Fibroblast of villous mesenchyme (primary cell): ENCODE measurements around the gene TSPAN5. TPM values are rescaled to one million over a fixed set of nuclear protein-coding genes. Genes with fewer than 3 reads are reported as not detected.
"Not testable (repeated sequence)": the region's sequence is repeated elsewhere in the genome, so short reads cannot be mapped to it uniquely, and the experiment has no call there.

ENCODE experiments used
- DNase-seq: peaks from one replicate; pipeline ENCODE4 v3.0.0-alpha.2; 2010; ENCODE audit warnings: low read depth
- H3K4me3 ChIP-seq: 2 replicates; pipeline ENCODE4 v1.5.1; 2011; ENCODE audit warnings: low read depth, mild to moderate bottlenecking, low read length
- total RNA-seq: library from RNA; depleted of rRNA; stranded (reverse); fragments of >200 nt; gene quantifications from 2 replicates; pipeline ENCODE4 v1.2.3, GENCODE V29; 2012
- TF ChIP-seq, protein P1 (sequence below): IDR thresholded peaks from 2 replicates; pipeline ENCODE4 v1.5.1; 2012; ENCODE audit warnings: low read depth, mild to moderate bottlenecking, low read length; ENCODE audit not compliant: insufficient read depth

Gene TSPAN5
- total RNA-seq, 1 donor, result 50.5 TPM

DNA sequence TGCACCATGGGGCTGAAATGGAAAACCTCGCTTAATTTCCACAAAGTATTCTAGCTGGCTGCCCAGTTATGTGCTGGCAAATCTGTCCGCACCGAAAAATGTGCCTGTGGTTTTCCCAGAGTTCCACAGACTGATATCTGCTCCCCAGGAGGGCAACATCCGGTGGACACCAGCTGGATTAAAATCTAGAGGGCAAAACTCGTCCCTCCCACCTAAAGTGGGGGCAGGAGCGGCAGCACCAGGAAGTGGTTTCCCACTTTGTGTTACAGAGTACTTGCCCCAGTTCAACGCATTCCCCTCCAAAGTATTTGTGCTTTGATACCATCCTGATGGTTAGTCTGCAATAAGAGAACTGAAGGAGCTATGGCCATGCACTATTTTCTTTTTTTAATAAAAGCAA, 187.6 kb downstream of the TSPAN5 start:
- TF ChIP-seq, protein P1, sequence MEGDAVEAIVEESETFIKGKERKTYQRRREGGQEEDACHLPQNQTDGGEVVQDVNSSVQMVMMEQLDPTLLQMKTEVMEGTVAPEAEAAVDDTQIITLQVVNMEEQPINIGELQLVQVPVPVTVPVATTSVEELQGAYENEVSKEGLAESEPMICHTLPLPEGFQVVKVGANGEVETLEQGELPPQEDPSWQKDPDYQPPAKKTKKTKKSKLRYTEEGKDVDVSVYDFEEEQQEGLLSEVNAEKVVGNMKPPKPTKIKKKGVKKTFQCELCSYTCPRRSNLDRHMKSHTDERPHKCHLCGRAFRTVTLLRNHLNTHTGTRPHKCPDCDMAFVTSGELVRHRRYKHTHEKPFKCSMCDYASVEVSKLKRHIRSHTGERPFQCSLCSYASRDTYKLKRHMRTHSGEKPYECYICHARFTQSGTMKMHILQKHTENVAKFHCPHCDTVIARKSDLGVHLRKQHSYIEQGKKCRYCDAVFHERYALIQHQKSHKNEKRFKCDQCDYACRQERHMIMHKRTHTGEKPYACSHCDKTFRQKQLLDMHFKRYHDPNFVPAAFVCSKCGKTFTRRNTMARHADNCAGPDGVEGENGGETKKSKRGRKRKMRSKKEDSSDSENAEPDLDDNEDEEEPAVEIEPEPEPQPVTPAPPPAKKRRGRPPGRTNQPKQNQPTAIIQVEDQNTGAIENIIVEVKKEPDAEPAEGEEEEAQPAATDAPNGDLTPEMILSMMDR, result no peak
- no peak for DNase-seq
- no peak overlapping the region for H3K4me3 ChIP-seq

DNA sequence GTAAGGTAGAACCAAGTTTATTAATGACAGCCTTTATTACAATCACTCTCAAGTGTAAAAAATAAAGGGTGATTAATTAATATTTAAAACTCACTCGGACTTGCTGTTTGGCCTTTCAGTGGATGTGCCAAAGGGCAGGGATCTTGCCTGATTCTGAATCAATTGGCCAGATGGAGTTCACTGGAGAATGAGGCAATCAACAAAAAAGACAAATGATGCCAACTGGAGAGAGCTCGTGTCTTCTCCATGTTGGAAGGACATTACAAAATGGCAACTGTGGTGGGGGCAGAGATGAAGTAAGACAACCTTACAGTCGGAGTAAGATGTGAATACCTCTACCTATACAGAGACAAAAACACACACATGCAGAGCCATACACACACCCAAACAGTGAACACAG, 188.0 kb downstream of the TSPAN5 start:
- H3K4me3 ChIP-seq, result no peak overlapping the region
- no peak for DNase-seq

DNA sequence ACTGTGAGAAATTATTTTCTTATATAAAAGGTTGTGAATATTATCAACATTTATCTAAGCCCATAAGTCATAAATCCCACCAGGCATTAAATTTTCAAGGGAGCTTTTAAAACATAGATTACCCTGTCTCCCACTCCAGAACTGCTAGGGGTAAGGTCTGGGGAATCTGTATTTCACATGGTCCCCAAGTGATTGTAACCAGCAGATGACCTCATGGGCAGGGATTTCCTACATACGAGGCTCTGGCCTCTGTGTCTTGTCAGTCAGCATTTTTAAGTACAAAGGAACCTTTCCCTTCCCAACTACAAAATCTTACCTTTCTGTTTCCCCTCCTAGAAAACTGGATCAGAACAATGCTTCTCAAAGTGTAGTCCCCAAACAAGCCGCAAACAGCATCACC, 188.6 kb downstream of the TSPAN5 start:
- H3K4me3 ChIP-seq, result no peak overlapping the region
- TF ChIP-seq, protein P1, result no peak
- peak; percentile 34 for DNase-seq

More for the DNA sequence above, 188.0 kb downstream of the TSPAN5 start:
- TF ChIP-seq, protein P1, result no peak

DNA sequence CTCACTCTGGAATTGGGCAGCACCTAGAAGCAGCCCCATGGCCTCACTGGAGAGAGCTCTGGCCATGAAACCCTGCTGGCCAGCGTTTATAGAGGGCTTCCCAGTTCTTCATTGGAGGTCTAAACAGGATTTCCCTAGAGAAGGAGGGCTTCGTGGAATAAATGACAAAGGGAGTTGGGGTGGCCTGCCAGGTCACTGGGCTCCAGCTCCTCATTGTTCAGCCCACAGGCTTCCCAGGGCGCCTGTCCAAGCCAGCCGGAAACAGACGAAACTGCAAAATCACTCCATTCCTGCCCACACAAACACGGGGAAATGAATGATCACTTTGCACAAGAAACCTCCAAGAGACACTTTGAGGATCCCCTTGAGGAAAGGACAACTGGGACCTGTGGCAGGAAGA, 189.7 kb downstream of the TSPAN5 start:
- H3K4me3 ChIP-seq, result no peak overlapping the region
- no peak for DNase-seq
- TF ChIP-seq, protein P1, result no peak

DNA sequence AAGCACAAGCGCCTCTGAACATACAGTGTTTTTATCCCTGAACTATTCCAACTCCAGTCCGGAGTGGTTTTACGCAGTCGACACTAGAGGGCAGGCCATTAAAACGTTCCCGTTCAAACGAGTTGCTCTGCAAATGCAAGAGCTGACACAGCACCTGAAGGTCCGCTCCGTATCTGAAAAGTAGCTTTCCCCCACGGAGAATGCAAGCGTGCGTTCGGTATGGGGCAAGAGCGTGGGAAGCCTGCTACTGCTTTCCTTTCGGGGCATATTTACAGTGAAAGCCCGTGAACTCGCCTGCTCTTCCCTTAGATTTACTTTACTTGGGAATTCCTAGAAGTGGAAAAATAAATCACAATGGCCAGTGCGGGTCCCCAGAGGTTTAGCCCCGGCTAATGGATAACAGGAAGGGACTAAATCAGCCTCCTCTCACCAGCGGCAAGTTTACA, 190.8 kb downstream of the TSPAN5 start:
- H3K4me3 ChIP-seq, result peak overlapping the region; percentile 55
- TF ChIP-seq, protein P1, result peak; percentile 85
- DNase-seq, result peak; percentile 95

DNA sequence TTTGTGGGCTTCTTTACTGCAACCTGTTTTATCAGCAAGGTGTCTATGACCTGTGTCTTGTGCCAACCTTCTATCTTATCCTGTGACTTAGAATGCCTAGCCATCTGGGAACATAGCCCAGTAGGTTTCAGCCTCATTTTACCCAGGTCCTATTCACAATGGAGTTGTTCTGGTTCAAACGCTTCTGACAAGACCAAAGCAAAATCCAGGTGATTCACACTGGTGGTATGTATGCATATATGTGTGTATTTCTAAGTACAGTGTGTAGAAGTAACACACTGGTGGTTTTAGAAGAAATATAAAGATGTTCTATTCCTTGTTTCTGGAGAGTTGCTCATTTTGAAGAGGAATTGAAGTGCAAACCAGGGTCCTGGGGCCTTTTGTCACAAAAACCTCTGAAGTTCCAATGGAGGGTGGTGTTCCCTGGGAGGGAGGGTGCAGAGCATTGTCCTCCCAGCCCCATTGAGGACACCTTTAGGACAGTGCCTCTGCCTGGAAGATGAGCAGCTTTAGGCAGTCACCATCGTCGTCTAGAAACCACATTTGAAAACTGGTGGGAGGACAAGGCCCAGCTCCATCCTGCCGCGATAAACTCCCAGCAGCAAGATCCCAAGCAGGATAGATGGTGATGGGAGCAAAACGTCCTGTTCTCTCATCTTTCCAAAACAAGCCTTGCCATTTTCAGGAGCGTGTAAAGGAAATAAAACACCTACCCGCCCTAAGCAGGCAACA, 191.4 kb downstream of the TSPAN5 start:
- TF ChIP-seq, protein P1, result no peak
- DNase-seq, result no peak

DNA sequence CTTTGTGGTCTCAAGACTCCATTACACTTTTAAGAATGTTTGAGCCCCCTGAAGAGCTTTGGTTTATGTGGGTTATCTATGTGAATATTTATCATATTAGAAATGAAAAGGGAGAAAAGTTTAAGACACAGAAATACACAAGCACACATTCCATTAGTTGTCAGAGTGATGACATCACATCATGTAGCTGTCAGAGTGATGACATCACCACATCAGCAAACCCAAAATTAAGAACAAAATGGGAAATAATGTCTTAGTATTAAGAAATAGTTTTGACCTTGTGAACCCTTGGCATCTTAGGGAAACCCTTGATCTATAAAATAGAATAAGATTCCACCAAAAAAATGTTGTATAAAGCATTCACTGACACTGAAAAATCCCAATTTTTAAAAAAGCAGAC, 195.9 kb downstream of the TSPAN5 start:
- TF ChIP-seq, protein P1, result no peak
- no peak overlapping the region for H3K4me3 ChIP-seq
- DNase-seq, result no peak

More for the DNA sequence above, 191.4 kb downstream of the TSPAN5 start:
- H3K4me3 ChIP-seq, result no peak overlapping the region

DNA sequence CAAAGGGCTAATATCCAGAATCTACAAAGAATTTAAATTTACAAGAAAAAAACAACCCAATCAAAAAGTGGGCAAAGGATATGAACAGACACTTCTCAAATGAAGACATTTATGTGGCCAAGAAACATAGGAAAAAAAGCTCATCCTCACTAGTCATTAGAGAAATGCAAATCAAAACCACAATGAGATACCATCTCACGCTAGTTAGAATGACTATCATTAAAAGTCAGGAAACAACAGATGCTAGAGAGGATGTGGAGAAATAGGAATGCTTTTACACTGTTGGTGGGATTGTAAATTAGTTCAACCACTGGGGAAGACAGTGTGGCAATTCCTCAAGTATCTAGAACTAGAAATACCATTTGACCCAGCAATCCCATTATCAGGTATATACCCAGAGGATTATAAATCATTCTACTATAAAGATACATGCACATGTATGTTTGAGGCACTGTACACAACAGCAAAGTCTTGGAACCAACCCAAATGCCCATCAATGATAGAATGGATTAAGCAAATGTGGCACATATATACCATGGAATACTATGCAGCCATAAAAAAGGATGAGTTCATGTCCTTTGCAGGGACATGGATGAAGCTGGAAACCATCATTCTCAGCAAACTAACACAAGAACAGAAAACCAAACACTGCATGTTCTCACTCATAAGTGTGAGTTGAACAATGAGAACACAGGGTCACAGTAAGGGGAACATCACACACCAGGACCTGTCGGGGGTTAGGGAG, 197.1 kb downstream of the TSPAN5 start:
- not testable (repeated sequence) for H3K4me3 ChIP-seq
- DNase-seq, result peak; percentile 40

DNA sequence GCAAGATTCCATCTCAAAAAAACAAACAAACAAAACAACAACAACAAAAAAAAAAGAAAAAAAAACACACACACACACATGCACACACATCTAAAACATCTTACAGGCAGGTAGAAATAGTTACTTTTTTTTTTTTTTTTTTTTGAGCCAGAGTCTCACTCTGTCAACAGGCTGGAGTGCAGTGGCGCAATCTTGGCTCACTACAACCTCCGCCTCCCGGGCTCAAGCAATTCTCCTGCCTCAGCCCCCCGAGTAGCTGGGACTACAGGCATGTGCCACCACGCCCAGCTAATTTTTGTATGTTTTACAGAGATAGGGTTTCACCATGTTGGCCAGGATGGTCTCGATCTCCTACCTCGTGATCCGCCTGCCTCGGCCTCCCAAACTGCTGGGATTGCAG, 201.0 kb downstream of the TSPAN5 start:
- not testable (repeated sequence) for DNase-seq

More for the DNA sequence above, 201.0 kb downstream of the TSPAN5 start:
- not testable (repeated sequence) for H3K4me3 ChIP-seq
